Calu3 (cell line): ENCODE data around the gene DSCAM. TPM values are rescaled to one million over a fixed set of nuclear protein-coding genes. Genes with fewer than 3 reads are reported as not detected.

Experiments
- BruUV-seq: library from RNA; stranded (reverse); fragments of 400-500 nt; replicated peaks from 2 replicates; lab custom pipeline; 2021; lab: Mats Ljungman, UMichigan
- CTCF ChIA-PET: fragments of 300-600 bp; sonication (Branson Sonifier 250); formaldehyde crosslinking; loops from one replicate; lab custom pipeline; 2022; ENCODE audit warnings: antibody characterized with exemption; lab: Charles Lee
- DNase-seq: peaks from one replicate; pipeline ENCODE4 v3.0.0; 2022
- H3K27ac Mint-ChIP-seq: one replicate; pipeline ENCODE4 v1.8.0; 2022; ENCODE audit warnings: mixed read lengths; ENCODE audit not compliant: unreplicated experiment
- H3K27me3 Mint-ChIP-seq: one replicate; pipeline ENCODE4 v1.8.0; 2022; ENCODE audit warnings: mixed read lengths; ENCODE audit not compliant: unreplicated experiment
- H3K36me3 Mint-ChIP-seq: one replicate; pipeline ENCODE4 v1.8.0; 2022; ENCODE audit warnings: mild to moderate bottlenecking, moderate library complexity, mixed read lengths; ENCODE audit not compliant: insufficient read depth, unreplicated experiment
- H3K4me1 Mint-ChIP-seq: one replicate; pipeline ENCODE4 v1.8.0; 2022; ENCODE audit warnings: mild to moderate bottlenecking, low read depth, mixed read lengths; ENCODE audit not compliant: unreplicated experiment
- H3K4me3 Mint-ChIP-seq: one replicate; pipeline ENCODE4 v1.8.0; 2022; ENCODE audit warnings: mild to moderate bottlenecking, low read depth, moderate library complexity, mixed read lengths; ENCODE audit not compliant: unreplicated experiment
- H3K9me3 Mint-ChIP-seq: one replicate; pipeline ENCODE4 v1.8.0; 2022; ENCODE audit warnings: low read depth, mixed read lengths; ENCODE audit not compliant: unreplicated experiment
- CTCF ChIP-seq: fragments of 200-600 bp; IDR thresholded peaks from one replicate; pipeline ENCODE4 v1.8.0; 2022; ENCODE audit warnings: antibody characterized with exemption; ENCODE audit not compliant: unreplicated experiment
- intact Hi-C: fragments of 100-400 bp; cut with micrococcal nuclease; formaldehyde crosslinking; loops from one replicate; pipeline ENCODE4 v1.10.0; 2022; ENCODE audit not compliant: unreplicated experiment
- total RNA-seq: library from RNA; stranded (reverse); gene quantifications from 2 replicates; pipeline ENCODE4 v1.2.3, GENCODE V29; 2022

DSCAM gene
- total RNA-seq, 1 experiment from 2014 or later: not detected

- Mint-ChIP-seq H3K36me3 (no peaks in the 10 kb centered on the region), H3K4me3 (no peak overlapping the region), H3K27ac (no peak overlapping the region), H3K9me3 (peaks cover 8% of the 10 kb centered on the region), H3K27me3 (no peaks in the 10 kb centered on the region), H3K4me1 (no peaks in the 10 kb centered on the region)
- CTCF ChIA-PET: no interaction called here
- DNase-seq: no peak
- no TSS peak for BruUV-seq
- intact Hi-C loops: no loop called here
- TF ChIP-seq CTCF: no peak
These were observed 199.3 kb downstream of the DSCAM start for GRCh38 chr21:40647706-40648105.

- Mint-ChIP-seq H3K27me3 (no peaks in the 10 kb centered on the region), H3K4me3 (no peak overlapping the region), H3K4me1 (no peaks in the 10 kb centered on the region), H3K27ac (no peak overlapping the region), H3K9me3 (peaks cover 8% of the 10 kb centered on the region), H3K36me3 (no peaks in the 10 kb centered on the region)
- TF ChIP-seq CTCF: no peak
- intact Hi-C loops: no loop called here
- no peak for DNase-seq
- CTCF ChIA-PET: no interaction called here
- no TSS peak for BruUV-seq
These were observed 200.3 kb downstream of the DSCAM start for GRCh38 chr21:40646651-40647050.

- H3K27me3 Mint-ChIP-seq: no peaks in the 10 kb centered on the region
These were observed 205.9 kb downstream of the DSCAM start for GRCh38 chr21:40641042-40641441.

GRCh38 chr21:40640266-40640789 lies 206.6 kb downstream of the DSCAM start:
- intact Hi-C loops: no loop called here
- no peaks in the 10 kb centered on the region for H3K36me3 Mint-ChIP-seq
- no TSS peak for BruUV-seq
- no peak overlapping the region for H3K4me3 Mint-ChIP-seq
- no peaks in the 10 kb centered on the region for H3K27me3 Mint-ChIP-seq
- H3K4me1 Mint-ChIP-seq: no peaks in the 10 kb centered on the region
- CTCF ChIA-PET: no interaction called here
- DNase-seq: no peak
- no peak for TF ChIP-seq CTCF
- H3K9me3 Mint-ChIP-seq: peaks cover 8% of the 10 kb centered on the region
- no peak overlapping the region for H3K27ac Mint-ChIP-seq

More at GRCh38 chr21:40641042-40641441, 205.9 kb downstream of the DSCAM start:
- CTCF ChIA-PET: no interaction called here
- Mint-ChIP-seq H3K27ac (no peak overlapping the region), H3K4me3 (no peak overlapping the region), H3K9me3 (peaks cover 9% of the 10 kb centered on the region), H3K4me1 (no peaks in the 10 kb centered on the region), H3K36me3 (no peaks in the 10 kb centered on the region)
- TF ChIP-seq CTCF: no peak
- intact Hi-C loops: no loop called here
- DNase-seq: no peak
- no TSS peak for BruUV-seq
